Activated CD4-positive, alpha-beta memory T cell treated with anti-CD3 and anti-CD28 coated beads for 36 hours (primary cell): ENCODE results near the gene RIPK1. TPM values are rescaled to one million over a fixed set of nuclear protein-coding genes. Genes with fewer than 3 reads are reported as not detected.

Experiments used
- CTCF ChIA-PET: fragments of 350-600 bp; sonication (Branson Sonifier 250); formaldehyde crosslinking; loops from one replicate; lab custom pipeline; 2021; ENCODE audit warnings: antibody characterized with exemption, inconsistent platforms; lab: Charles Lee
- POLR2A ChIA-PET: fragments of 350-600 bp; sonication (Branson Sonifier 250); formaldehyde crosslinking; loops from one replicate; lab custom pipeline; 2021; ENCODE audit warnings: antibody characterized with exemption; lab: Charles Lee
- DNase-seq: peaks from one replicate; pipeline ENCODE4 v3.0.0-alpha.2; 2020
- H3K27ac Mint-ChIP-seq: one replicate; pipeline ENCODE4 v1.8.0; 2021; ENCODE audit warnings: mixed read lengths
- H3K27me3 Mint-ChIP-seq: one replicate; pipeline ENCODE4 v1.8.0; 2021; ENCODE audit warnings: mixed read lengths
- H3K36me3 Mint-ChIP-seq: one replicate; pipeline ENCODE4 v1.8.0; 2021; ENCODE audit warnings: mixed read lengths
- H3K4me1 Mint-ChIP-seq: one replicate; pipeline ENCODE4 v1.8.0; 2021; ENCODE audit warnings: low read depth, mixed read lengths
- H3K4me3 Mint-ChIP-seq: one replicate; pipeline ENCODE4 v1.8.0; 2021; ENCODE audit warnings: mild to moderate bottlenecking, mixed read lengths
- H3K9me3 Mint-ChIP-seq: one replicate; pipeline ENCODE4 v1.8.0; 2021; ENCODE audit warnings: mixed read lengths
- intact Hi-C: fragments of 100-400 bp; cut with micrococcal nuclease; formaldehyde crosslinking; loops from one replicate; pipeline ENCODE4 v1.15.1; 2023
- total RNA-seq, 2 experiments: library from RNA; stranded (reverse); gene quantifications; one replicate each; pipeline ENCODE4 v1.2.3, GENCODE V29; 2021

RIPK1 gene
- total RNA-seq, 2 experiments from 2014 or later = 18.5 to 18.6 TPM

DNA sequence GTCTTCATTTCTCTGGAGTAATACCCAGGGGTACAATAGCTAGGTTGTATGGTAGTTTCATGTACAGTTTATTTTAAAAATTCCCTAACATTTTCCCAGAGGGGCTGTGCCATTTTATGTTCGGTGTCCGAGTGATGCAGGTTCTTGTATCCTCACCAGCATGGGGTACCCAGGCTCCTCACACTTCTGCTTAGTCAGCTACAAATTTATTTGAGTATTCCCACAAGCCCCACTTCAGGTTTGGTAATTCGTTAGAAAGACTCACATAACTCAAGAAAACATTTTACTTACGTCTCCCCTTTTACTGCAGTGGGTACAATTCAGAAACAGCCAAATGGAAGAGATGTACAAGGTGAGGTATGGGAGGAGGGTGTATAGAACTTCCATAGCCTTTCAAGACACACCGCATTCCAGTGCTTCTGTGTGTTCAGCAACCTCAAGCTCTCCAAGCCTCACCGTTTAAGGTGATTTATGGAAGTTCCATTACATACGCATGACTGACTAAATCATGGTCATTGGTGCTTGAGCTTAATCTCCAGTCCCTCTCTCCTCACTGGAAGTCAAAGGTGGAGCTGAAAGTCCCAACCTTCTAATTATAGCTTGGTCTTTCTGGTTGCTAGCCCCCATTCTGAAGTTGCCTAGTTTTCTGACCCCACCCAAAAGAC lies 18.1 kb downstream of the RIPK1 start:
- POLR2A ChIA-PET = interaction anchor here (0.6 to 1.3 kb wide), 2 partner anchors 10 to 84 kb away, joined by 3 to 4 read pairs; no protein-coding TSS in a partner anchor
- no peaks in the 10 kb centered on the region for H3K27me3 Mint-ChIP-seq
- no peak for DNase-seq

DNA sequence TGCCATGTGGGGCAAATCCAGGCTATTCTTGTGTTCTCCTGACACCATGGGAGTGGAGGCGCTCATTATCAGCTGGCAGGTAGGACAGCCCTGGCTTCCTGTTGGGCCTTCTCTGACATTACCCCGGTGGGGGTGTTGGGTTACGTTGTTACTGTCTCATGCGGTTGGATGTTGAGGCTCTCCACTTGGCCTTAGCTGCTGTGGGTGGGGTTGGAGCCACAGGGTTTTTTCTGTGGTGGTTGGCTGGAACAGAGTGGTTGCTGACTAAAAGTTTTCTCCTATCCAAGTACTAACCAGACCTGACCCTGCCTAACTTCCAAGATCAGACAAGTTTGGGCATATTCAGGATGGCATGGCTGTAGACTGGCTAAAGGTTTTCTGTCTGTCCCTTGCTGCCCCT lies 20.2 kb downstream of the RIPK1 start:
- DNase-seq = no peak
- no peaks in the 10 kb centered on the region for H3K9me3 Mint-ChIP-seq
- H3K4me3 Mint-ChIP-seq = no peak overlapping the region
- intact Hi-C loops = no loop called here
- ChIA-PET CTCF (interaction anchor here (1.8 kb wide), 1 partner anchor 12 kb away, joined by 3 read pairs; no protein-coding TSS in a partner anchor), POLR2A (no interaction called here)
- H3K27me3 Mint-ChIP-seq = no peaks in the 10 kb centered on the region
- H3K36me3 Mint-ChIP-seq = peaks cover 38% of the 10 kb centered on the region
- peaks cover 6% of the 10 kb centered on the region for H3K4me1 Mint-ChIP-seq
- peak overlapping the region; percentile 28 for H3K27ac Mint-ChIP-seq

More for the DNA sequence above, 18.1 kb downstream of the RIPK1 start:
- no peak overlapping the region for H3K27ac Mint-ChIP-seq
- no peak overlapping the region for H3K4me3 Mint-ChIP-seq
- H3K4me1 Mint-ChIP-seq = peaks cover 6% of the 10 kb centered on the region
- H3K9me3 Mint-ChIP-seq = no peaks in the 10 kb centered on the region
- peaks cover 49% of the 10 kb centered on the region for H3K36me3 Mint-ChIP-seq
- CTCF ChIA-PET = interaction anchor here (0.6 to 1.1 kb wide), 3 partner anchors 11 to 115 kb away, joined by 3 read pairs; partner anchors contain the start of gene SERPINB6
- intact Hi-C loops = no loop called here

GRCh38 chr6:3088968-3089367 lies 20.7 kb downstream of the RIPK1 start:
- POLR2A ChIA-PET = no interaction called here
- Mint-ChIP-seq H3K27ac (no peak overlapping the region), H3K4me3 (no peak overlapping the region), H3K36me3 (peaks cover 36% of the 10 kb centered on the region), H3K27me3 (no peaks in the 10 kb centered on the region), H3K4me1 (peaks cover 6% of the 10 kb centered on the region), H3K9me3 (no peaks in the 10 kb centered on the region)
- intact Hi-C loops = no loop called here
- CTCF ChIA-PET = interaction anchor here (1.1 to 1.8 kb wide), 2 partner anchors 12 to 38 kb away, joined by 3 to 4 read pairs; no protein-coding TSS in a partner anchor
- no peak for DNase-seq

DNA sequence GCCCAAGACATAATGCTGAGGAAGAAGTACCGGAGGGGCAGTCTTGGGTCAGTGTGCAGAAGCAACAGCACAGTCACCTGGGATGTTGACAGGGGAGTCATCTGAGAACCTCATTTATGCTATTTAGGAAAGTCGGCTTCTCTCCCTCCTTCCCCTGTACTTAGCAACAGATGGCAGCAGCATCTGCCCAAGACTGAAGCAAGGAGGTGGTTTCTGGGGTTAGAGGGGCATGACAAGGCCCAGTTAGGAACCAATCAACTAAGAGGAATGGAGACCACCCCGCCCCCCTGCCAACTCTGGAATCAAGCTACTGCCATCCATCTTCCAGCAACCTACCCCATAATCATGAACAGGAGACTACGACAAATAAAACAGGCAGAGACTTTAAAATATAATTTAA lies 21.7 kb downstream of the RIPK1 start:
- H3K4me3 Mint-ChIP-seq = no peak overlapping the region
- peaks cover 6% of the 10 kb centered on the region for H3K4me1 Mint-ChIP-seq
- no peak for DNase-seq
- ChIA-PET POLR2A (no interaction called here), CTCF (interaction anchor here (0.6 to 1.8 kb wide), 3 partner anchors 11 to 378 kb away, joined by 3 to 4 read pairs (median 3); no protein-coding TSS in a partner anchor)
- H3K27me3 Mint-ChIP-seq = no peaks in the 10 kb centered on the region
- H3K36me3 Mint-ChIP-seq = peaks cover 30% of the 10 kb centered on the region
- intact Hi-C loops = no loop called here
- H3K27ac Mint-ChIP-seq = no peak overlapping the region
- no peaks in the 10 kb centered on the region for H3K9me3 Mint-ChIP-seq

- Mint-ChIP-seq H3K9me3 (no peaks in the 10 kb centered on the region), H3K4me3 (no peak overlapping the region), H3K27ac (no peak overlapping the region), H3K27me3 (no peaks in the 10 kb centered on the region), H3K36me3 (peaks cover 21% of the 10 kb centered on the region), H3K4me1 (no peaks in the 10 kb centered on the region)
- no peak for DNase-seq
- intact Hi-C loops = no loop called here
- ChIA-PET CTCF (no interaction called here), POLR2A (no interaction called here)
These were observed 26.5 kb downstream of the RIPK1 start for GRCh38 chr6:3094815-3095214.

DNA sequence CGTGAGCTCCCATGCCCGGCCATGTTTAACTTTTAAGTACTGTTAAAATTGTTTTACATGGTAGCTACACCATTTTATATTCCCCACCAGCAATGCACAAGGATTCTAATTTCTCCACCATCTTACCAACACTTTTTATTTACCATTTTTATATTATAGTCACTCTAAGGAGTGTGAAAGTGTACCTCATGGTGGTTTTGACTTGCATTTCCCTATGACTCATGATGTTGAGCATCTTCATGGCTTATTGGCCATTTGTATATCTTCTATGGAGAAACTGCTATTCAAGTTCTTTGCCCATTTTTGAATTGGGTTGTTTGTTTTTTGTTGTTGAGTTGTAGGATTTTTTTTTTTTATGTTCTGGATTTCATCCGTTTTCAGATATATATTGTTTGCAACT lies 34.6 kb downstream of the RIPK1 start:
- H3K4me1 Mint-ChIP-seq = peaks cover 6% of the 10 kb centered on the region
- no peak overlapping the region for H3K27ac Mint-ChIP-seq
- ChIA-PET CTCF (no interaction called here), POLR2A (no interaction called here)
- H3K4me3 Mint-ChIP-seq = no peak overlapping the region
- intact Hi-C loops = loop anchor here (1.0 kb wide), 1 partner anchor 15 kb away; the partner anchor contains the start of gene BPHL
- no peaks in the 10 kb centered on the region for H3K27me3 Mint-ChIP-seq
- no peaks in the 10 kb centered on the region for H3K9me3 Mint-ChIP-seq
- no peak for DNase-seq
- H3K36me3 Mint-ChIP-seq = peaks cover 47% of the 10 kb centered on the region

DNA sequence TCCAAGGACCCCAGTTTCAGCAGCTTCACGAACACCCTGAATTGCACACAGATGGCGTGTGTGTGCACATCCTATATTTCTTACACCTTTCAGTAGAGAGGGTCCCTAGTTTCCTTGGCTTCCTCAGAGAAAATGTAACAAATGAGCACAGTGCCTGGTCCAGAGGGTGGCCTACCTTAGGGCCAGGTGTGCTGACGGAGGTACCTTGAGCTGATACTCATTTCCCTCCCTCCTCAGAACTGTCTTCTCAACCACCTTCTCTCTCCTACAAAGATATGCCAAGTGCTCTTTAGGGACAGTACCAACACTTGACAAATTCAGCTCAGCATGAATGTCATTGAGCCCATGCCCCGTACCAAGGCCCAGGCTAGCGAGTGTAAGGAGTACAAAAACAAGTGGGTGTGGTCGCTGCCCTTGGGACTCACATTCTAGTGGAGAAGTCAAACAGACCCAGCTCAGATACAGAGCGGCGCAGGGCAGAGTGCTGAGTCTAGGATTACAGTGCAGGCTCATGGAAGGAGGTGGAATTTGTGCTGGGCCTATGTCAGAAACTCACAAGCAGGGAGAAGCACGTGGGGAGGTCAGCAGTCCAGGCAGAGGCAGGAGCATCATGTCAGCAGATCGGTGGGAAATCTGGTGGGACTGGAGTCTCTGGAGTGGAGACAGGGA lies 40.6 kb downstream of the RIPK1 start:
- no peaks in the 10 kb centered on the region for H3K27me3 Mint-ChIP-seq
- POLR2A ChIA-PET = no interaction called here
- H3K4me1 Mint-ChIP-seq = no peaks in the 10 kb centered on the region
- peaks cover 52% of the 10 kb centered on the region for H3K36me3 Mint-ChIP-seq
- no peak for DNase-seq
- H3K9me3 Mint-ChIP-seq = no peaks in the 10 kb centered on the region
- no peak overlapping the region for H3K27ac Mint-ChIP-seq
- no peak overlapping the region for H3K4me3 Mint-ChIP-seq
- CTCF ChIA-PET = no interaction called here
- intact Hi-C loops = no loop called here

DNA sequence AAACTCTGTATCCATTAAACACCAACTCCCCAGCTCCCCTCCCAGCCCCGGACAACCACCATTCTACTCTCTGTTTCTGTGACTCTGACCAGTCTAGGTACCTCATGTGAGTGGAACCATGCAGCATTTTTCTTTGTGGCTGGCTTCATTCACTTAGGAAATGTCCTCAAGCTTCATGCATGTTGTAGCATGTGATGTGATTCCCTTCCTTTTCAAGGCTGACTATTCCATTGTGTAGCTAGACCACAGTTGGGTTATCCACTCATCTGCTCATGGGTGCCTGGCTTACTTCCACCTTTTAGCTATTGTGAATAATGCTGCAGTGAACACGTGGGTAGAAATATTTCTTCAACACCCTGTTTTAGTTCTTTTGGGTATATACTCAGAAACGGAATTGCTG lies 41.5 kb downstream of the RIPK1 start:
- Mint-ChIP-seq H3K4me3 (no peak overlapping the region), H3K27me3 (no peaks in the 10 kb centered on the region), H3K9me3 (no peaks in the 10 kb centered on the region), H3K27ac (no peak overlapping the region), H3K4me1 (no peaks in the 10 kb centered on the region), H3K36me3 (peaks cover 45% of the 10 kb centered on the region)
- intact Hi-C loops = no loop called here
- no peak for DNase-seq
- ChIA-PET POLR2A (no interaction called here), CTCF (no interaction called here)

DNA sequence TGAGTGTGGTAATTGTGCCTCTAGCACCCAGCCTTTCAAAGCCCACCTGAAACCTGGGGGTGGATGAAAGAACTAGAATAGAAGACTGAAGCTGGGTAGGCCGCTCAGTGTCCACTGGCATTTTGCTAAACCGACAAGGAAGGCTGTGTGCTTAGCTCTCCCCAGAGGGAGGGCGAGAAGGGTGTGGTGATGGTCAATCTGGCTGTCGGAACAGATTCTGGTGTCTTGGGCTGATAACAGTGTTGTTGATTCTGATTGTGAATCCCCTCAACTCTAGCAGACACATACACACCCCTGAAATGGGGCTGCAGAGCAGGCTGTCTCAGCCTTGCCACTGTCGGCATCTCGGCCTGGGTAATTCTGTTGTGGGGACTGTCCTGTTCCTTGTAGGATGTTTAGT lies 46.1 kb downstream of the RIPK1 start:
- Mint-ChIP-seq H3K4me1 (peaks cover 11% of the 10 kb centered on the region), H3K27me3 (no peaks in the 10 kb centered on the region), H3K4me3 (no peak overlapping the region), H3K27ac (no peak overlapping the region), H3K9me3 (no peaks in the 10 kb centered on the region), H3K36me3 (peaks cover 18% of the 10 kb centered on the region)
- no peak for DNase-seq
- ChIA-PET POLR2A (no interaction called here), CTCF (no interaction called here)
- intact Hi-C loops = no loop called here

GRCh38 chr6:3117912-3118352 lies 49.6 kb downstream of the RIPK1 start:
- CTCF ChIA-PET = interaction anchor here (1.4 kb wide), 1 partner anchor 39 kb away, joined by 4 read pairs; the partner anchor contains the start of gene TUBB2A

GRCh38 chr6:3118353-3119039 lies 50.2 kb downstream of the RIPK1 start, which contains the start of gene BPHL:
Gene BPHL, plus strand, starts transcription at chr6:3118711. Its CDS starts 30 bp downstream, at chr6:3118741.
- H3K4me3 Mint-ChIP-seq = peak within 1 kb of the TSS; percentile 78

More at GRCh38 chr6:3117912-3118352, 49.6 kb downstream of the RIPK1 start:
- H3K9me3 Mint-ChIP-seq = no peaks in the 10 kb centered on the region
- intact Hi-C loops = loop anchor here (1.0 to 5.0 kb wide), 10 partner anchors 15 to 1659 kb away; partner anchors contain the start of genes CDYL, NQO2, PSMG4 and TUBB2A
- POLR2A ChIA-PET = no interaction called here
- no peak for DNase-seq
- H3K36me3 Mint-ChIP-seq = peaks cover 6% of the 10 kb centered on the region
- peak overlapping the region; percentile 78 for H3K4me3 Mint-ChIP-seq
- H3K27me3 Mint-ChIP-seq = no peaks in the 10 kb centered on the region
- peak overlapping the region; percentile 62 for H3K27ac Mint-ChIP-seq
- peaks cover 14% of the 10 kb centered on the region for H3K4me1 Mint-ChIP-seq

More at GRCh38 chr6:3118353-3119039, 50.2 kb downstream of the RIPK1 start, which contains the start of gene BPHL:
- Mint-ChIP-seq H3K36me3 (peaks cover 2% of the 10 kb centered on the region), H3K4me1 (peaks cover 14% of the 10 kb centered on the region), H3K9me3 (no peaks in the 10 kb centered on the region), H3K27me3 (no peaks in the 10 kb centered on the region), H3K27ac (peak within 1 kb of the TSS; percentile 62)
- ChIA-PET POLR2A (interaction anchor here (1.4 kb wide), 1 partner anchor 49 kb away, joined by 3 read pairs; no protein-coding TSS in a partner anchor), CTCF (interaction anchor here (1.4 kb wide), 1 partner anchor 39 kb away, joined by 4 read pairs; the partner anchor contains the start of gene TUBB2A)
- intact Hi-C loops = loop anchor here (1.0 to 5.0 kb wide), 10 partner anchors 15 to 1659 kb away; partner anchors contain the start of genes CDYL, NQO2, PSMG4 and TUBB2A
- DNase-seq = peak; percentile 99
